Fibroblast of villous mesenchyme (primary cell): ENCODE measurements around the gene COPS3. TPM values are rescaled to one million over a fixed set of nuclear protein-coding genes. Genes with fewer than 3 reads are reported as not detected.

ENCODE experiments used
- DNase-seq: peaks from one replicate; pipeline ENCODE4 v3.0.0-alpha.2; 2010; ENCODE audit warnings: low read depth
- H3K4me3 ChIP-seq: 2 replicates; pipeline ENCODE4 v1.5.1; 2011; ENCODE audit warnings: low read depth, mild to moderate bottlenecking, low read length
- total RNA-seq: library from RNA; depleted of rRNA; stranded (reverse); fragments of >200 nt; gene quantifications from 2 replicates; pipeline ENCODE4 v1.2.3, GENCODE V29; 2012
- TF ChIP-seq, protein P1 (sequence below): IDR thresholded peaks from 2 replicates; pipeline ENCODE4 v1.5.1; 2012; ENCODE audit warnings: low read depth, mild to moderate bottlenecking, low read length; ENCODE audit not compliant: insufficient read depth

COPS3 gene
- 82.8 and 93.7 TPM in 2 replicates for total RNA-seq

- TF ChIP-seq, protein P1, sequence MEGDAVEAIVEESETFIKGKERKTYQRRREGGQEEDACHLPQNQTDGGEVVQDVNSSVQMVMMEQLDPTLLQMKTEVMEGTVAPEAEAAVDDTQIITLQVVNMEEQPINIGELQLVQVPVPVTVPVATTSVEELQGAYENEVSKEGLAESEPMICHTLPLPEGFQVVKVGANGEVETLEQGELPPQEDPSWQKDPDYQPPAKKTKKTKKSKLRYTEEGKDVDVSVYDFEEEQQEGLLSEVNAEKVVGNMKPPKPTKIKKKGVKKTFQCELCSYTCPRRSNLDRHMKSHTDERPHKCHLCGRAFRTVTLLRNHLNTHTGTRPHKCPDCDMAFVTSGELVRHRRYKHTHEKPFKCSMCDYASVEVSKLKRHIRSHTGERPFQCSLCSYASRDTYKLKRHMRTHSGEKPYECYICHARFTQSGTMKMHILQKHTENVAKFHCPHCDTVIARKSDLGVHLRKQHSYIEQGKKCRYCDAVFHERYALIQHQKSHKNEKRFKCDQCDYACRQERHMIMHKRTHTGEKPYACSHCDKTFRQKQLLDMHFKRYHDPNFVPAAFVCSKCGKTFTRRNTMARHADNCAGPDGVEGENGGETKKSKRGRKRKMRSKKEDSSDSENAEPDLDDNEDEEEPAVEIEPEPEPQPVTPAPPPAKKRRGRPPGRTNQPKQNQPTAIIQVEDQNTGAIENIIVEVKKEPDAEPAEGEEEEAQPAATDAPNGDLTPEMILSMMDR: no peak
- DNase-seq: peak; percentile 98
- H3K4me3 ChIP-seq: peak within 1 kb of the TSS; percentile 96
Measured at GRCh38 chr17:17280613-17281549, at the start of gene COPS3. Gene COPS3 (minus strand): TSS chr17:17281246. CDS start chr17:17281186, 60 bp downstream.

- H3K4me3 ChIP-seq: no peak overlapping the region
- TF ChIP-seq, protein P1: no peak
- no peak for DNase-seq
Measured at GRCh38 chr17:17328251-17328650, 47.2 kb upstream of the COPS3 start.

GRCh38 chr17:17326275-17326875 lies 45.3 kb upstream of the COPS3 start:
- no peak overlapping the region for H3K4me3 ChIP-seq
- TF ChIP-seq, protein P1: no peak
- no peak for DNase-seq

- no peak overlapping the region for H3K4me3 ChIP-seq
- DNase-seq: no peak
- TF ChIP-seq, protein P1: no peak
Measured at GRCh38 chr17:17325816-17326215, 44.8 kb upstream of the COPS3 start.

DNA sequence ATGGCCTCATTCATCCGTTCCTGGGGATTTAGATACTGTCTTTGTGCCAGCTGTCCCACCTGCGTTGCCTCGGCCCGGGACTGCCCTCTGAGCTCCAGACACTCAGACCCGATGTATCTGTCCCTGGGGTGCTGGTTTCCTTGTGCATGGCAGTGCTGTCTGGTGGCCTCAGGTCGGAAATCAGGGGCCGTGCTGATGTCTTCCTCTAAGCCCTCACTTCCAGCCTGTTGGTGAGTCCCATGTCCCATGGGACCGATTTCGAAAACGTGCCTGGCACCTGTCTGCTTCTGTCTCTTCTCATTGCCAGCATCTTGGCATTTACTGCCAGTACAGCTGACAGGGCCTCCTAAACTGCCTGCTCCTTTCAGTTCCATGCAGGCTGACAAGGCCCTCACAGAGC lies 44.2 kb upstream of the COPS3 start:
- H3K4me3 ChIP-seq: no peak overlapping the region
- TF ChIP-seq, protein P1: no peak
- DNase-seq: no peak

DNA sequence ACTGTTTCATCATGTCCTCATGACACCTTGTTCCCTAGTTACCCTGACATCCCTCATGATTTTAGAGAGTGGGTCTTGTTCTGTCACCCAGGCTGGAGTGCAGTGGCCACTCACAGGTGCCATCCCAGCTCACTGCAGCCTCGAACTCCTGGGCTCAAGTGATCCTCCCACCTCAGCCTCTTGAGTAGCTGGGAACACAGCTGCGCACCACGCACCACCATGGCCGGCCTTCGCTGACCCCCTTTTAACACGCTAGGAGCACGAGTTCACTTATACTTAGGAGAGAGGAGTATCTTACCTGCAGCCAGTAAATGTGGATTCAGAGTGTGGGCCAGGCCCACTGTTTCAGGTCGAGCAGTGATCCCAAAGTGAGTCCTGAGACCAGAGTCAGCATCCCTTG lies 43.6 kb upstream of the COPS3 start:
- TF ChIP-seq, protein P1: no peak
- no peak overlapping the region for H3K4me3 ChIP-seq
- DNase-seq: no peak
